ENCODE data around the gene HES6. TPM values are rescaled to one million over a fixed set of nuclear protein-coding genes. Genes with fewer than 3 reads are reported as not detected.

Gene HES6
- total RNA-seq, 2 experiments from 2014 or later: 1.5 to 1.9 TPM

DNA sequence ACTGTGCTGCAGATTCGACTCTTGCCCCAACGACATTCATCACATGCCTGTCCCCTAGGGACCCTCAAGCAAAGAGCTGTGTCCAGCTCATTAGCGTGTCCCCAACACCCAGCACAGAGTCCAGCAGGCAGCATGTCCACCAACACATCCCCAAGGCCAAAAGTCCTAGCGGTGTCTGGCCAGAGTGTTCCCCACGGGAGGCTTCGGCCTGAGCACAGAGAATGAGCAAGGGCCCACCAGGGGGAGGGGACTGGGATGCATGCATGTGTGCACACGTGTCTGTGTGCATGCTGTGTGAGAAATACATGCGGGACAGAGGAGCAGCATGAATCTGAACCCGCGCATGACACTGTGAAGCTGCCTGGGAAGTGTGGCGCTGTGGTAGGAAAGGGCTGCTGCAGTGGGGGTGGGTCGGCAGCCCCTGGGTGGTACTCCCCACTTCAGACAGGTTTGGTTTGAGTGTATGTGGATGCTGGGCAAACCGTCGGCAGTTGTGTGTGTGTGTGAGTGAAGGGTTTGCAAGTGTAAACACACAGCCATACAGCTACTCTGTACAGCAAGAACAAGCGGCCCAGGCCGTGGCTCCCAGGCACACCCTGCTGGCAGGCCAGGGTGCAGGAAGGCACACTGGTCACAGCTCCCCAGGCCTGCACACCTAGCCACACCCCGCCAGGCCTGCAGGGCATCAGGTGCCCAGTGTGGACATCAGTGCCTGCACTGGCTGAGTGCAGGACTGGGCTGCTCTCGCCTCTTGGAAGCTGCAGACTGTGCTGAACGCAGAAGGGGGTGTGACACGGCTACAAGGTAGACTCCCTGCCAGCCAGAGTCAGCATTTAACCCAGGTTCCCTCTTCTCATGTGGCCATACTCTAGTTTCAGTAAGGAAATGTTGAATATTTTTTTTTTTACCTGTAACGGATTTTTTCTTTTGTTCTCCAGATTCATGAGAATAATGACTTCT, 19.5 kb upstream of the HES6 start:
- H3K36me3 Mint-ChIP-seq (ENCODE audit: low read depth): peaks cover 73% of the 10 kb centered on the region
- no peak for DNase-seq
- ChIA-PET POLR2A (no interaction called here), CTCF (no interaction called here)
- H3K4me1 ChIP-seq (ENCODE audit: insufficient read depth, low read length): peaks cover 13% of the 10 kb centered on the region
- intact Hi-C loops (cut with DNase I, micrococcal nuclease): loop anchor here (5.0 kb wide), 3 partner anchors 292 to 747 kb away; partner anchors contain the start of gene UBE2F (in 2 of the 2)
- H3K27me3 ChIP-seq (ENCODE audit: control insufficient read depth in 1 of 2, insufficient read depth in 2 of 2, low read length in 2 of 2): no peaks in the 10 kb centered on the region
- H3K27me3 Mint-ChIP-seq: no peaks in the 10 kb centered on the region
- no peak for ATAC-seq (ENCODE audit: poor library complexity)
- no peak for TF ChIP-seq CTCF (IDR thresholded peaks at IDR 0.05)
- H3K9me3 ChIP-seq (ENCODE audit: control insufficient read depth in 1 of 2, insufficient read depth in 1 of 2, low read length in 2 of 2): no peaks in the 10 kb centered on the region
- H3K4me3 Mint-ChIP-seq: no peak overlapping the region
- no peak overlapping the region for H3K27ac ChIP-seq (ENCODE audit: low read depth in 1 of 2, low read length in 2 of 2)
- H3K4me3 ChIP-seq (ENCODE audit: low read length): no peak overlapping the region
- H3K4me1 Mint-ChIP-seq (ENCODE audit: low read depth): peaks cover 6% of the 10 kb centered on the region
- H3K27ac Mint-ChIP-seq: no peak overlapping the region
- H3K9me3 Mint-ChIP-seq: no peaks in the 10 kb centered on the region
- H3K36me3 ChIP-seq (ENCODE audit: insufficient read depth, low read length): peaks cover 53% of the 10 kb centered on the region

DNA sequence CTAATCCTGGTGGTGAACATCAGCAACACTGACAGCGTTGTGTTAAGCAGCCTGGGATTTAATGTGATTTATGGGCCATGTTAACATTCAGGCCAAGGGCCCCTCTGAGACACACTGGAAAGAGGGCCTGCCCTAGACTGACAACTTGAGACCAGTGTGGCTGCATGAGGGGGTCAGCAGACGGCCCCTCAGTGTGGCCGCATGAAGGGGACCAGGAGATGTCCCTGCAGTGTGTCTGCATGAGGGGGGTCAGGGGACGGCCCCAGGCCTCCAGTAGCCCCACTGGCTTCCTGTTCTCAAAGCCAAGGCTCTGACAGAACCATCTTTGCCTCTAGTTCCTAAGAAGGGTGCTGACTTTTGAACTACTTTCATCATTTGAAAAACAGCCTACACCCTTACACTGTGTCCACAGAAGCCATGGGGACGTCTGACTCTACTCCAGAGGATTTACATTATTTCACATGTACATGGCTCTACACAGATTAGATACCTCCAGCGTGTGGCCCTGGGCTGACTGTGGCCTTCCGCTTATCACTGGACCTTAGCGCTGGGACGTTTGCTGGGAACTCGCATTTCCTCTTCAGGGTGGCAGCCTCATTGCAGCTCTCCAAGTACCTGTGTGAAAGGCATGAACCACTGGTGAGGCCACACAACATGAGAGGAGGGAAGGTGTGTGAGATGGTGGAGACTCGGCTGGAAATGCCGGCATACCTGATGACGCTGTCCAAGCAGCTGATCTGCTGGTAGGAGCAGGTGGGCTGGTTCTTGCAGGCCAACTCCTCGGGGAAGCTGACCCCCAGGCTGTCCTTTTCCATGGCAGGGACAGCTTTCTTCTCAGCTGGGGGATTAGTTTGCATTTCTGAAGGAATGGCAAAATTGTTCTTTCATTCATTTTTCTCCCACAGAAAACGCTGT, 18.2 kb upstream of the HES6 start:
- Histone ChIP-seq H3K27me3 (ENCODE audit: control insufficient read depth in 1 of 2, insufficient read depth in 2 of 2, low read length in 2 of 2) (no peaks in the 10 kb centered on the region), H3K4me3 (ENCODE audit: low read length) (no peak overlapping the region), H3K9me3 (ENCODE audit: control insufficient read depth in 1 of 2, insufficient read depth in 1 of 2, low read length in 2 of 2) (no peaks in the 10 kb centered on the region), H3K36me3 (ENCODE audit: insufficient read depth, low read length) (peaks cover 59% of the 10 kb centered on the region), H3K4me1 (ENCODE audit: insufficient read depth, low read length) (peaks cover 5% of the 10 kb centered on the region), H3K27ac (ENCODE audit: low read depth in 1 of 2, low read length in 2 of 2) (no peak overlapping the region)
- DNase-seq (no peak), ATAC-seq (ENCODE audit: poor library complexity) (no peak)
- H3K36me3 Mint-ChIP-seq (ENCODE audit: low read depth): peaks cover 73% of the 10 kb centered on the region
- no peak overlapping the region for H3K27ac Mint-ChIP-seq
- no peaks in the 10 kb centered on the region for H3K9me3 Mint-ChIP-seq
- intact Hi-C loops (cut with DNase I, micrococcal nuclease): loop anchor here in 1 of 2 experiments (5.0 kb wide), 1 partner anchor 529 kb away; no protein-coding TSS in a partner anchor
- ChIA-PET CTCF (no interaction called here), POLR2A (no interaction called here)
- H3K4me3 Mint-ChIP-seq: no peak overlapping the region
- TF ChIP-seq CTCF (IDR thresholded peaks at IDR 0.05): no peak
- H3K27me3 Mint-ChIP-seq: no peaks in the 10 kb centered on the region
- H3K4me1 Mint-ChIP-seq (ENCODE audit: low read depth): no peaks in the 10 kb centered on the region

DNA sequence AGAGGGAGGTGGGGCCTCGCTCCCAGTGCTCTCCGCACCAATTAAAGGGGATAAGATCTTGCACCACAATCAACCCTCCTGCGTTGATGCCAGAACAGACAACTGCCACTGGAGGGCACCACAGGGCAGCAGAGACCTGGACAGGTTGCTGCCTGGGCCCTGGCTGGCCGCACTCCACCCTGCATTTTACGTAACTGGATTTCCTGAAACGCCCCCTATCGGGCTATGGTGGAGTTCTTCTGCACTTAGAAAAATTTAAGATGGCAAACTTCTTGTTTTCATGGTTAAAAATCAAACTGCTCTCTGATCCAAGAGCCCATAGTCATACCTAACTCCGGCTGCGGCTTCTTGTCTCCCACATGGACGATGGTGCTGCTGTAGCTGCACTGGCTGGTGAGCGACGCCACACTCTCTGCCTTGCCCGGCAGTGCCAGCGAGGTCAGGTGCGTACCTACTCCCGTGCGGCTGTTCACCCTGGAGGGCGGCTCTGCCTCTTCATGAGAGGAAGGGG, 16.8 kb upstream of the HES6 start:
- intact Hi-C loops (cut with DNase I, micrococcal nuclease): loop anchor here in 1 of 2 experiments (5.0 kb wide), 1 partner anchor 531 kb away; no protein-coding TSS in a partner anchor
- H3K4me1 Mint-ChIP-seq (ENCODE audit: low read depth): no peaks in the 10 kb centered on the region
- TF ChIP-seq CTCF (IDR thresholded peaks at IDR 0.05): peak; percentile 85

More for the DNA sequence above, 16.8 kb upstream of the HES6 start:
- Mint-ChIP-seq H3K36me3 (ENCODE audit: low read depth) (peaks cover 74% of the 10 kb centered on the region), H3K9me3 (no peaks in the 10 kb centered on the region), H3K27me3 (no peaks in the 10 kb centered on the region), H3K4me3 (no peak overlapping the region), H3K27ac (no peak overlapping the region)
- Histone ChIP-seq H3K4me1 (ENCODE audit: insufficient read depth, low read length) (peaks cover 5% of the 10 kb centered on the region), H3K9me3 (ENCODE audit: control insufficient read depth in 1 of 2, insufficient read depth in 1 of 2, low read length in 2 of 2) (no peaks in the 10 kb centered on the region), H3K27ac (ENCODE audit: low read depth in 1 of 2, low read length in 2 of 2) (no peak overlapping the region), H3K27me3 (ENCODE audit: control insufficient read depth in 1 of 2, insufficient read depth in 2 of 2, low read length in 2 of 2) (no peaks in the 10 kb centered on the region), H3K4me3 (ENCODE audit: low read length) (no peak overlapping the region), H3K36me3 (ENCODE audit: insufficient read depth, low read length) (peaks cover 60% of the 10 kb centered on the region)
- DNase-seq (peak; percentile 54 to 89 (median 69)), ATAC-seq (ENCODE audit: poor library complexity) (peak; percentile 90)
- CTCF ChIA-PET: no interaction called here
- POLR2A ChIA-PET: no interaction called here

Measured in CD4-positive, alpha-beta T cell (primary cell).